Stomach (tissue), 4 donors: ENCODE results near the gene PLA2G4A.

ENCODE experiments used
- POLR2A ChIP-seq, 4 donors: fragments of 450-650 bp; IDR thresholded peaks; one replicate each; pipeline ENCODE4 v1.6.1; 2016; ENCODE audit warnings: antibody characterized with exemption in 4 of 4, control low read depth in 2 of 4, mild to moderate bottlenecking in 1 of 4, moderate library complexity in 1 of 4
- TF ChIP-seq, protein P1 (sequence below), 7 experiments: fragments of 450-650 bp in 4 of 7; fragments of 200-600 bp in 3 of 7; sonication (generic) in 3 of 7; IDR thresholded peaks; one replicate each; pipeline ENCODE4 v1.5.1; 2016 to 2019; ENCODE audit warnings: antibody characterized with exemption in 7 of 7, control low read depth in 2 of 7, mild to moderate bottlenecking in 1 of 7

GRCh38 chr1:186957314-186957713, 128.6 kb downstream of the PLA2G4A start:
- no peak for TF ChIP-seq POLR2A (IDR thresholded peaks at IDR 0.05)
- TF ChIP-seq, protein P1, sequence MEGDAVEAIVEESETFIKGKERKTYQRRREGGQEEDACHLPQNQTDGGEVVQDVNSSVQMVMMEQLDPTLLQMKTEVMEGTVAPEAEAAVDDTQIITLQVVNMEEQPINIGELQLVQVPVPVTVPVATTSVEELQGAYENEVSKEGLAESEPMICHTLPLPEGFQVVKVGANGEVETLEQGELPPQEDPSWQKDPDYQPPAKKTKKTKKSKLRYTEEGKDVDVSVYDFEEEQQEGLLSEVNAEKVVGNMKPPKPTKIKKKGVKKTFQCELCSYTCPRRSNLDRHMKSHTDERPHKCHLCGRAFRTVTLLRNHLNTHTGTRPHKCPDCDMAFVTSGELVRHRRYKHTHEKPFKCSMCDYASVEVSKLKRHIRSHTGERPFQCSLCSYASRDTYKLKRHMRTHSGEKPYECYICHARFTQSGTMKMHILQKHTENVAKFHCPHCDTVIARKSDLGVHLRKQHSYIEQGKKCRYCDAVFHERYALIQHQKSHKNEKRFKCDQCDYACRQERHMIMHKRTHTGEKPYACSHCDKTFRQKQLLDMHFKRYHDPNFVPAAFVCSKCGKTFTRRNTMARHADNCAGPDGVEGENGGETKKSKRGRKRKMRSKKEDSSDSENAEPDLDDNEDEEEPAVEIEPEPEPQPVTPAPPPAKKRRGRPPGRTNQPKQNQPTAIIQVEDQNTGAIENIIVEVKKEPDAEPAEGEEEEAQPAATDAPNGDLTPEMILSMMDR (IDR thresholded peaks at IDR 0.05): no peak
